GM06990 (cell line): Measurements from ENCODE around the gene CDC14A.

Source experiments
- DNase-seq: peaks from one replicate; pipeline ENCODE4 v3.0.0-alpha.2; 2011; ENCODE audit not compliant: insufficient read length; ENCODE audit errors: extremely low read depth
- H3K27me3 ChIP-seq: replicated peaks from 2 replicates; pipeline ENCODE4 v1.6.0; 2011; ENCODE audit warnings: low read length; ENCODE audit not compliant: control insufficient read depth, insufficient read depth
- H3K36me3 ChIP-seq: 2 replicates; pipeline ENCODE4 v1.5.1; 2011; ENCODE audit warnings: low read length; ENCODE audit not compliant: control insufficient read depth, insufficient read depth
- H3K4me3 ChIP-seq: replicated peaks from 2 replicates; pipeline ENCODE4 v1.5.1; 2011; ENCODE audit warnings: low read depth, mild to moderate bottlenecking, control low read depth, low read length
- CTCF ChIP-seq: IDR thresholded peaks from 2 replicates; pipeline ENCODE4 v1.5.1; 2011; ENCODE audit warnings: low read length, control low read depth, mild to moderate bottlenecking, inconsistent platforms; ENCODE audit not compliant: insufficient read depth, poor library complexity, severe bottlenecking

CDC14A gene

DNA sequence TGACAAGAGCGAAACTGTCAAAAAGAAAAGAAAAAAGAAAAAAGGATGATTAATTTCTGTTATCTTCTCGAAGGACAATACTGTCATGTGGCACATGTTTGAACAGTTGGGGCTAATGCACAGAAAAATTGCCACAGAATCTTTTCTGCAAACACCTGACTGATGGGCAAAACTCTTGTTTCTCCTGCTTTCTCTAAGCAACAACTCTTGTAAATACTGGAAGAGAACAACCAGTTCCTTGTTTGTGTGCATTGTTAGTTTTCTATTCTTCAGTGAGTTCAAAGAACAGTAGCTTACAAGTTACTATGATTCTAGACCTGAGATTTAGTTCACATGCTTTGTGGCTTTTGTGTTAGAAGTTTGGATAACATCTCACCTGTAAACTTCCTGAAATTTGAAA, 60.7 kb downstream of the CDC14A start:
- TF ChIP-seq CTCF = no peak
- H3K36me3 ChIP-seq = no peaks in the 10 kb centered on the region
- H3K27me3 ChIP-seq = no peaks in the 10 kb centered on the region
- no peak for DNase-seq
- no peak overlapping the region for H3K4me3 ChIP-seq

- no peaks in the 10 kb centered on the region for H3K36me3 ChIP-seq
- no peaks in the 10 kb centered on the region for H3K27me3 ChIP-seq
- DNase-seq = no peak
- no peak for TF ChIP-seq CTCF
- no peak overlapping the region for H3K4me3 ChIP-seq
Measured at GRCh38 chr1:100414693-100415497, 62.6 kb downstream of the CDC14A start.

DNA sequence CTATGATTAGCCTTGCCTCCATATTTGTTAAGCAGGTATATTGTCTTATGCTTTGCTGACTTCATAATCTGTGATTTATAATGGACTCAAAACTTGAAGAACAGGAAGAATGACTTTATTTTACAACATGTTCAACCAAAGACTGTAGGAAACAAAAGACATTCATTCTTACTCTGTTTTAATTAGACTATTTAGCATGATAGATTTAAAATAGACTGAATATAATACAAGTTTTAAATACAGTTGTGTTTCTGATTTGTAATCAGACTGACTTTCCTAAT, 63.1 kb downstream of the CDC14A start:
- H3K36me3 ChIP-seq = no peaks in the 10 kb centered on the region
- no peak for DNase-seq
- TF ChIP-seq CTCF = no peak
- no peaks in the 10 kb centered on the region for H3K27me3 ChIP-seq
- no peak overlapping the region for H3K4me3 ChIP-seq

- no peak for TF ChIP-seq CTCF
- Histone ChIP-seq H3K4me3 (no peak overlapping the region), H3K27me3 (no peaks in the 10 kb centered on the region), H3K36me3 (no peaks in the 10 kb centered on the region)
- DNase-seq = no peak
Measured at GRCh38 chr1:100419072-100419471, 66.8 kb downstream of the CDC14A start.

GRCh38 chr1:100422065-100422464, 69.8 kb downstream of the CDC14A start:
- H3K4me3 ChIP-seq = no peak overlapping the region
- no peak for TF ChIP-seq CTCF
- H3K27me3 ChIP-seq = no peaks in the 10 kb centered on the region
- no peaks in the 10 kb centered on the region for H3K36me3 ChIP-seq
- DNase-seq = no peak
